RPMI7951 (cell line): ENCODE data around the gene CELF4. TPM values are rescaled to one million over a fixed set of nuclear protein-coding genes. Genes with fewer than 3 reads are reported as not detected.
A peak's percentile ranks its signal among the peaks of the same experiment; 100 is the strongest.

Source experiments
- DNase-seq: peaks from one replicate; pipeline ENCODE4 v3.0.0-alpha.2; 2012; ENCODE audit warnings: low read depth
- total RNA-seq: library from RNA; depleted of rRNA; stranded (reverse); fragments of >200 nt; shearing (Covaris generic); gene quantifications from 2 replicates; pipeline ENCODE4 v1.2.3, GENCODE V29; 2014

The CELF4 gene
- total RNA-seq, 1 experiment from 2014 or later = not detected

DNA sequence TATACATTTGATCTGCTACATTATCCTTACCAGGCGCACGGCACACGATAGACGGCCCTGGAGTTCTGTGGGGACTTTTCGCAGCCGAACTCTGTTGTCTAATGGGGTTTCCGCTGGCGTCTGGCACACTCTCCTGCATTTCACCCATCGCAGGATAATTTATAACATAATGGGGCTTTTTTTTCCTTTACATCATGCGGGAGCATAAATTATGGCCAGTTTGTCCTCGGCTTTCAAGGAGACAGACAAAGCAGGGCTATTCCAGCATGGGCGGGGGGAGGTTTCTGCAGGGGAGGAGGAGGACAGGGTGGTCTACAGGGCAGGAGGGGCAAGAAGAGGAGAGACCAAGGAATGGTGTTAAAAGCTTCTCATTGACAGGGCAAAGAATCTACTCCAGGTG is 279.8 kb downstream of the CELF4 start:
- no peak for DNase-seq

DNA sequence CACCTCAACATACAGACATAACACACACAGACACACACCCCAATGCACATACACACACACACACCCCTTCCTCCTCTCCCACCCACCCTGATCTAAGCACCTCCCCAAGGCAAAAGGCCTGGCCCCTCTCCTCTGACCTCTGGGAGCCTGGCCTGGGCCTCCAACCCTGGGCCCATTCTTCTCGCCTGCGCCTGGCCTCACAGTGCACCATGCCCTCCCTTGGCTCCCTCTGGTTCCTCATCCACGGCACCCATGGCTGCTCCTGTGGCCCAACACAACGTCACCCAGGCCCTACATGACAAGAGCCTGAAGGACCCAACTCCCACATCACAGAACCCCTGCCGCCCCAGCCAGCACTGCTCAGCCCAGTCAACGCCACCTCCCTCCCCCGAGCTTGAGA is 281.3 kb downstream of the CELF4 start:
- no peak for DNase-seq

GRCh38 chr18:37282386-37283037 is 283.1 kb downstream of the CELF4 start:
- DNase-seq = no peak

- DNase-seq = no peak
Measured at GRCh38 chr18:37280701-37281393, 284.8 kb downstream of the CELF4 start.

DNA sequence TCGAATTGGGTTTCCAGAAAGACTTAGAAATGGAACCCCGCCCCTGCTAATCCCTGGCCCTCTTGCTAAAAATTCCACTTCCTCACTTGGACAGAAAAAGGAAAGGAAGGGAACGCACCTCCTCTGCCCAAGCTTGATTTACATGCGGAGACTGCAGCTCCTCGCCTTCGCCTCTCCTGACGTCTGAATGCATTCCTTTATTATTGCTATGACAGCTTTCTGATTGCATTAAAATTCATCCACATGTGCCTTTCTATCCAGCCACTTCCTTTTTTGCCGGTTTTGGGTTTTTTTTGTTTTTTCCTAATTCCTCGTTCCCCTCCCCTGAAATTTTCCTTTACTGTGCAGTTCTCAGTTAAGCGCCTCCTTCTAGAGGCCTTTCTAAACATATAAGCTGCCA is 287.8 kb downstream of the CELF4 start:
- DNase-seq = no peak

DNA sequence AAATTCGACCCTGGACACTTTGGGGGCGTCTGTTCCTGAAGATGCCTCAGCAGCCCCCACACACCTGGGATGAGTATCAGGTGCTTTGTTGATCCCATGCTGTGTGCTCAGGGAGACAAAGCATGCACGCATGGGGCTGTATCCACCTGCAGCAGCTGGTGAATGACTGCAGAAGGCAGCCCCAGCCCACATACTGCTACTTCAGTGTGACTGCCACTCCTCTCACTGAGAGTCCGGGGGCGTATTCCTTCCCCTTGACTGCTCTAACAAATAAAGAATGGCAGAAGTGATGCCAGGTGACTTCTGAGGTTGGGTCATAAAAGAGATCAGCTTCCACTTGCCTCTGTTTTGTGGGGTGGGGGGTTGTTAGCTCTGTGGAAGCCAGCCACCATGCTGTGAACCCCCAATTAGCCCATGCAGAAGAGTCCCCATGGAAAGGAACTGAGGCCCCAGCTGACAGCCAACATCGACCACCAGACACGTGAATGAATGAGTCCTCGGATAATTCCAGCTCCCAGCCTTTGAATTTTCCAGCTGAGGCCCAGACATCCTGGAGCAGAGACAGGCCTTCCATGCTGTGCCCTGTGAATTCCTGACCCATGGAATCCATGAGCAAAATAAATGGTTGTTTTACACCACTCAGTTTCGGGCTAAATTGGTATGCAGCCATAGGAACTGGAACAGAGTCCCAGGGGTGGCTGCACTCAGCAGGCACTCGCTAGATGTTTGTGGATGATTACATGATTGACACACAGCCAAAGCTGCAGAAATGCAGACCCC is 289.3 kb downstream of the CELF4 start:
- no peak for DNase-seq

DNA sequence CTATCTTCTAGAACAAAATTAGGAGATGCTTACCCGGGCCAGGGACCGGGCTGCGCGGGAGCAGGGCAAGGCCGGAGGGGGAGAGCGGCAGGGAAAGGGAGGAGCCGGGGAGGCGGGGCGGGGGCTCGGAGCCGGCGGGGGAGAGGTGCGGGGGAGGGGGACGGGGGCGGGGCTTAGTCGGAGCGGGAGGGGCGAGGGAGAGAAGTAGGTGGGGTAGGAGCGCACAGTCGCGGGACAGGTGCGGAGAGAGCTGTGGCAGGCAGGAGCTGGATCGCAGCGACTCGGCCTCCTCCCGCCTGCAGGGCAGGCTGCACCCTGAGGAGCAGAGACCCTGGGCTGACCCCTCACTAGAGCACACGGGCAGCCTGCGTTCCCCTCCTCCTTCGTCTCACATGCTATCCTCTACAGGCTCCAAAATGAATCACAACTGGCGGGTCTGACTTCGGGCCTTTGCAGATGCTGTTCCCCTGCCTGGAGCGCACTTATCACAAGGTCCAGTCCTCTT is 290.3 kb downstream of the CELF4 start:
- no peak for DNase-seq

DNA sequence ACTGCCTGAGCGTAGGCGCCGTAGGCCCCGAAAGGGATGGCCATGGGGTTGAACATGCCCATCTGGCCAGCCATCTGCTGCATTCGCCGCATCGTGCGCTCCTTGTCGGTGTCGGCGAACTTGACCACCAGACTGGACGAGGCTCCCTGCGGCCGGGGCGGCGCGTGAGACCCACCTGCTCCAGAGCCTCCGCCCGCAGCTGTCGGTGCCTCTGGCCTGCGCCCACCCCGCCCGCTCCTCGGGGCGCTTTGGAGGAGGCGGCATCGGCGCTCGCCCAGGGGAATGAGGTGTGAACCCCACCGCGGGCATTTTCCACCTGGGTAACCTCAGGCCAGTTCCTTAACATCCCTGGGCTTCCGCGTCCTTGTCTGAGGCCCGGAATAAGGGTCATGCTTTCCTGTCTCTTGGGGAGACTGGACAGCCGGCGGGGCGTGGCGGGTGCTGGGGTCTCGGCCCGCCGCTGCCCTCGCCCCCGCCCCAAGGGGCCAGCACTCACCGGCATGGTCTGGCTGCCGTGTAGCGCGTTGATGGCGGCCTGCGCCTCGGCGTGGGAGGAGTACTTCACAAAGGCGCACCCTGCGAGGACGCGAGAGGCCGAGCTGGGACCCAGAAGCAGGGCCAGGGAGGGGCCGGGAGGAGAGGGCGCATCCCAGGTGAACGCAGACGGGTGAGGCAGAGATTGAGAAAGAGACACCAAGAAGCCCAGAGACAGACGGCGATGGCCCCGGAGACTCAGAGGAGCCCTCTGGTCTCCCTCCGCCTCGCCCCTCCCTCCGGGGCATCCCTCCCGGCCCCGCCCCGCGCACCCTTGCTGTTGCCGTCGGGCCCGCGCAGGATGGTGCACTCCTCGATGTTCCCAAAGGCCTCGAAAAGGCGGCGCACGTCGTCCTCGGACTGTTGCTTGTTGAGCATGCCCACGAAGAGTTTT is 291.0 kb downstream of the CELF4 start:
- no peak for DNase-seq

- no peak for DNase-seq
Measured at GRCh38 chr18:37272841-37273240, 292.8 kb downstream of the CELF4 start.

- DNase-seq = no peak
Measured at GRCh38 chr18:37272226-37272625, 293.4 kb downstream of the CELF4 start.

- DNase-seq = no peak
Measured at GRCh38 chr18:37270666-37271052, 294.9 kb downstream of the CELF4 start.

DNA sequence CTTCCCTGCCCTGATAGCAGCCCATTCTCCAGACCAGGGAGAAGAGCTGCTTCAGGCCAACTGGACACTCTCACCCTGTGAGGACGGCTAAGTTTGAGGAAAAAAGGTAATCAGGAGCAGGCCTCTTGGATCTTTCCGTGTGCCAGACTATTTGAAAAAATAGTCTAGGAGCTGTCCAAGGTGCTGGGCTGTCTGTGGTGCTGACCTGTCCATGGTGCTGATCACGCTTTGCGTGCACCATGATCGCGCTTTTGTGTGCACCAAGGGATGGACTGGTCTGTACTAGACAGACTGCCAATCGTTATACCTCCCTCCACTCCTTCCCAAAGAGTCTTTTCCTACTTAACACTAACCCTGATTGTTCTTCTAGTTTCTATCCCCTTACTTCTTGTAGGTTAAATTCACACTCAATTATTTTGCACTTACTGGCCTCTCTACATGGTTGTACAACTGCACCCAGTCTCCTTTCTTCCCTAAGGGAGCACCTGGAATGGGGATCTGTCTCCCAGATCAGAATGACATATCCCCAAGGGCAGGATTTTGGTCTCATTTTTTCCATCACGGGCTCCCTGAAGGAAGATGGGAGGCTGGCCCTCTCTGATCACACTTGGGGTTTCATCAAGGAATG is 295.4 kb downstream of the CELF4 start:
- DNase-seq = peak; percentile 29

- DNase-seq = no peak
Measured at GRCh38 chr18:37266290-37266689, 299.3 kb downstream of the CELF4 start.

- no peak for DNase-seq
Measured at GRCh38 chr18:37265382-37265781, 300.2 kb downstream of the CELF4 start.

- DNase-seq = no peak
Measured at GRCh38 chr18:37264956-37265355, 300.6 kb downstream of the CELF4 start.

- DNase-seq = no peak
Measured at GRCh38 chr18:37261988-37262387, 303.6 kb downstream of the CELF4 start.

GRCh38 chr18:37261246-37261840 is 304.3 kb downstream of the CELF4 start:
- no peak for DNase-seq

DNA sequence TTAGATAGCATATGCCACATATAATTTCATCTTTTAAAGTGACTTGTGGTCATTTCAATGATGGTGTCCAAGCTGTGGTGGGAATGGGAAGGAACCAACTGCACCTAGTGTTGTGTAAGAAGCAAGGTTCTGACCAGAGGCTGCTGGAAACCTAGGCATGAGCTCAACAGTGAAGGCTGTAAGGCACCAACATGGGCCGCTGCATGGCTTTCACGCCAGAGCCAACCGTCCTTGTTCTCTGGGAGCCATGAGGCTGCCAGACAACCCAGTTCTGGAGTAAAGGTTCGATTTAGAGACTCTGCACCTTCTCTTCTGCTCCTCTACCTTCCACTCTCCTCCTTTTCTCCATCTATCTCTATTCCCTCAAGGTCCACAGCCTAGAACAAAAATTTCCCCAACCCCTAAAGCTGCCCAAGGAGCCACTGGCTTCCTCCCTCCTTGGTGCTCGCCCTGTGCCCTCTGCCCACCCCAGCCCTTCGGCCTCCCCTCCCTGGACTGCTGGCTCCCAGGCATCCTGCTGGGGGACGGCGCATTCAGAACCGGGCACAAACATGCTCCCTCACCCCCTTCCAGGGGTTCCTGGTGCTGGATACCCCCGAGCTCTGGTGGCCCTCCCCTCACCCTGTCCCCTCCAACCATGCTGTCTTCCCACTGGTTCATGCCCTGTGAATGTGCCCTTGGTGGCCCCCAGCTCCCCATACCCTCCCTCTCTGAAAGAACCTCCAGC is 305.1 kb downstream of the CELF4 start:
- no peak for DNase-seq

DNA sequence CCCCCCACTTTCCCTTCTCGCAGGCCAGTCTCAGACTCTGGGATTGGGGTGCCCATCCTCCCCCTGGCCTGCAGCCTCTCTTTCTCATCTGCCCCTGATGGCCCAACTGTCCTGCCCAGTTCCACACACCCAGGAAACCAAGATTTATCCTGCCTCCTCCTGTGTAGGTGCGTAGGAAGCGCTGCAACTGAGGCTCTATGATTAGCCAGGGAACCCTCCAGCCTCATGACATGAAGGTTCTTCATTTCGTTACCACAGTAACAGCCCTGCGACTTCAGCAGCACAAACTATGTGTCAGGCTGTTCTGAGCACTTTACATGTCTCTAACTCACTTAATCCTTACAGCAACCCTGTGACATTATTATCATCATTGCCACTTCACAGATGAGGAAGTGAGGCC is 305.9 kb downstream of the CELF4 start:
- no peak for DNase-seq

DNA sequence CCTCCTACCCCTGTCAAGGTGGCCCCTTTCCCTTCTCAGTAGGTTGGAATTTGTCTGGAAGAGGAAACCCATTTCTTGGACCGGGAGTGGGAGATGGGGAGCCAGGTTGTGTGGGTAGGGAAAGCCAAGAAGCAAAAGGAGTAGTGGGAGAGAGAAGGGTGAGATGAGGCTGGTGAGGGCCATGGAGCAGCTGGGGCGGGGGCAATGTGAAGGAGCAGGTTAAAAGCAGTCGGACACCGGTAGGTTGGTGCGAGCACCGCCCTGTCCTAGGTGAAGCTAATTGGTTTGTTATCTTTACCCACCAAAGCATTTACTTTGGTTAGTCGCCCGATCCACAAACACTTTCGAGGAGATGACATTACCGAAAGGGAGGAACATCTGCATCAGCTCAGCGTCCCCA is 306.8 kb downstream of the CELF4 start:
- no peak for DNase-seq
